Thyroid gland (tissue), 4 donors: ENCODE results near the gene TTI1.

ENCODE experiments used
- POLR2A ChIP-seq, 2 donors: fragments of 450-650 bp; IDR thresholded peaks; one replicate each; pipeline ENCODE4 v1.6.1; 2017; ENCODE audit warnings: antibody characterized with exemption in 2 of 2, mild to moderate bottlenecking in 2 of 2, moderate library complexity in 1 of 2
- TF ChIP-seq, protein P1 (sequence below), 6 experiments: fragments of 200-600 bp in 3 of 6; fragments of 450-650 bp in 3 of 6; sonication (generic) in 3 of 6; IDR thresholded peaks; one replicate each; pipeline ENCODE4 v1.5.1; 2016 to 2019; ENCODE audit warnings: antibody characterized with exemption in 6 of 6, mild to moderate bottlenecking in 2 of 6, inconsistent platforms in 1 of 6, moderate library complexity in 1 of 6

DNA sequence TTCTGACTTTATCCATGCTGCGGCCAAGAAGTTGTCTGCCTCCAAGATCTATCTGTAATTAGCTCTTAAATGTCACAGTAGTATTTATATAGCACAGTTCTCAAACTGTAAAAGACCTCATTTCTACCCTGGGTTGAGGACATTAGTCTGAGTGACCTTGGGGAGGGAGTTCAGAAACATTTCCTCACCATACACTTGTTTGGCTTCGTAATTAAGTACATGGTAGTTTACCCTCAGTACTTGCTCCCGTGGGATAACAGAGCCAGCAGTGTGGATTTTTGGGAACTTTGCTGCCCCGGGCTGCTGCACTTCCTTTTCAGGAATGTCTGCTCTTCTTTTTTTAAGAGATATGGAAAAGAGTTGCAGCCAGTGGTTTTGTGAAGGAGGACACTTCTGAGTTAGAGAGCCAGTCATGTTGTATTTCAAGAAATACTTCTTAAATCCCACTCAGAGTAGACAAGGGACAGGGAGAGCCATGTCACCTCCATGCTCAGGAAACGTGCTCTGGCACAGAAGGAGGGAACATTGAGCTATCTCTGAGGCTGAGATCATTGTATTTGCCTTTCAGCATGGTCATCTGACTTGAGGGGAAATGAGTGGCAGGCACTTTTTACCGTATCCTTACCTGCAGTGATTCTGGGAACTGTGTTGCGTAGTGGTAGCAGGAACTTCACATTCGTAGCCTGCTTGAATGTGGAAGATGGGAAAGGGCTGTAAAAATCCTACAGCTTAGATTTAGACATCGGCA is 33.9 kb upstream of the TTI1 start:
- TF ChIP-seq, protein P1, sequence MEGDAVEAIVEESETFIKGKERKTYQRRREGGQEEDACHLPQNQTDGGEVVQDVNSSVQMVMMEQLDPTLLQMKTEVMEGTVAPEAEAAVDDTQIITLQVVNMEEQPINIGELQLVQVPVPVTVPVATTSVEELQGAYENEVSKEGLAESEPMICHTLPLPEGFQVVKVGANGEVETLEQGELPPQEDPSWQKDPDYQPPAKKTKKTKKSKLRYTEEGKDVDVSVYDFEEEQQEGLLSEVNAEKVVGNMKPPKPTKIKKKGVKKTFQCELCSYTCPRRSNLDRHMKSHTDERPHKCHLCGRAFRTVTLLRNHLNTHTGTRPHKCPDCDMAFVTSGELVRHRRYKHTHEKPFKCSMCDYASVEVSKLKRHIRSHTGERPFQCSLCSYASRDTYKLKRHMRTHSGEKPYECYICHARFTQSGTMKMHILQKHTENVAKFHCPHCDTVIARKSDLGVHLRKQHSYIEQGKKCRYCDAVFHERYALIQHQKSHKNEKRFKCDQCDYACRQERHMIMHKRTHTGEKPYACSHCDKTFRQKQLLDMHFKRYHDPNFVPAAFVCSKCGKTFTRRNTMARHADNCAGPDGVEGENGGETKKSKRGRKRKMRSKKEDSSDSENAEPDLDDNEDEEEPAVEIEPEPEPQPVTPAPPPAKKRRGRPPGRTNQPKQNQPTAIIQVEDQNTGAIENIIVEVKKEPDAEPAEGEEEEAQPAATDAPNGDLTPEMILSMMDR (IDR thresholded peaks at IDR 0.05) = no peak
- TF ChIP-seq POLR2A (IDR thresholded peaks at IDR 0.05) = no peak
